Activated naive CD4-positive, alpha-beta T cell treated with Interleukin-2 at 50 U/mL for 16 hours (primary cell): ENCODE data around the gene SPOP.
A peak's percentile ranks its signal among the peaks of the same experiment; 100 is the strongest.
"Not testable (repeated sequence)": the region's sequence is repeated elsewhere in the genome, so short reads cannot be mapped to it uniquely, and the experiment has no call there.

Experiments
- DNase-seq: peaks from one replicate; pipeline ENCODE4 v3.0.0-alpha.2; 2020

Gene SPOP

DNA sequence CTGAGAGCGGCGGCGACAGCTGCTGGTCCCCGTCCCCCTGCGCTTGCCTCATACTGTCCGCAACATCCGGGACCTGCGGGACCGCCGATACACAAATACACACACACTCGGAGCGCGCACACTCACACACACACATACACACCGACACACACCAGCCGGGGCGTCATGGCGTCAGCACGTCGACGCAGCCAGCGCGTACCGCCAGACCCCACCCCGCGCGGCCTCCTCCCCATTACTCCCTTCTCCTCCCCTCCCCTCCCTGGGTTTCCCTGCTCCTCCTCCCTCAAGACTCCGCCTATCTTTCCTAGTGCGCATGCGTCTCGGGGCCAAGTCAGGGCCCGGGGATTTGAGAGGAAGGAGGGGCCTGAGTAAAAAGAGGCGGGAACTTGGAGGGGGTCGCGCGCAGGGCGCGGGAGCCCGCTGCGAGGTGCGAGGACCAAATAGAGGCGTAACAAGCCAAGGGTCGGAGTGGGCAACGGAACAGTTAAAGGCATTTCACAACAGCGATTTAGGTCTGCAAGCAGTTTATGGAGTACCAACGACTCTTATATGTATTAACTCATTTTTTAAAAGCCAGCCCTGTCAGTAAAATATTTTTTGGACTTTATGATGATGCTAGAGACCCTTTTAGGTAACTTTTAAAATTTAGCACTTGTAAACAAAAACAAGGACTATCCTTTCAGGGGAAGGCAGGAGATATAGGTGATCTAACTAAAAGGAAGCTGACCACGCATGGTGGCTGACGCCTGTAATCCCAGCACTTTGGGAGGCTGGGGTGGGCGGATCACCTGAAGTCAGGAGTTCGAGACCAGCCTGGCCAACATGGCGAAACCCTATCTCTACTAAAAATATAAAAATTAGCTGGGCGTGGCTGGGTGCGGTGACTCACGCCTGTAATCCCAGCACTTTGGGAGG, at the start of gene SPOP:
SPOP (minus strand) TSS at position 165 of the 915 bp plus-strand sequence. CDS start 55,287 bp downstream, outside the sequence.
- peak; percentile 99 for DNase-seq

DNA sequence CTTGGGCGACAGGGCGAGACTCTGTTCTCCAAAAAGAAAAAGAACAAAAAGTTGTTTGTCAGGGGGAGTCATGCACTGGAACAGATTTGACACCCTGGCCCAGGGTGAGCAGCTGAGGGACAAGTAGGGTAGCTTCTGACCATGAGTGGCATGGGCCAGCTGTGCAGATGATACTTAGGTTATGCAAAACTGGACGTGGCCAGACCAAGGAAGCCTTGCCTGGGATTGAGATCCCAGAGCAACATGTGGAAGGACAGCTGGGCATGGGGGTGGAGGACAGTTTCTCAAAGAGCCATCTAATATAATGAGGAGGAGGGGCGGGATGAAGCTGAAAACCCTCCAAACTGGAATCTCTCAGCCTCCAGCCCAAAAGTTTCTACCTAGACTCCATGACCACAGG, 49.5 kb upstream of the SPOP start:
- no peak for DNase-seq

DNA sequence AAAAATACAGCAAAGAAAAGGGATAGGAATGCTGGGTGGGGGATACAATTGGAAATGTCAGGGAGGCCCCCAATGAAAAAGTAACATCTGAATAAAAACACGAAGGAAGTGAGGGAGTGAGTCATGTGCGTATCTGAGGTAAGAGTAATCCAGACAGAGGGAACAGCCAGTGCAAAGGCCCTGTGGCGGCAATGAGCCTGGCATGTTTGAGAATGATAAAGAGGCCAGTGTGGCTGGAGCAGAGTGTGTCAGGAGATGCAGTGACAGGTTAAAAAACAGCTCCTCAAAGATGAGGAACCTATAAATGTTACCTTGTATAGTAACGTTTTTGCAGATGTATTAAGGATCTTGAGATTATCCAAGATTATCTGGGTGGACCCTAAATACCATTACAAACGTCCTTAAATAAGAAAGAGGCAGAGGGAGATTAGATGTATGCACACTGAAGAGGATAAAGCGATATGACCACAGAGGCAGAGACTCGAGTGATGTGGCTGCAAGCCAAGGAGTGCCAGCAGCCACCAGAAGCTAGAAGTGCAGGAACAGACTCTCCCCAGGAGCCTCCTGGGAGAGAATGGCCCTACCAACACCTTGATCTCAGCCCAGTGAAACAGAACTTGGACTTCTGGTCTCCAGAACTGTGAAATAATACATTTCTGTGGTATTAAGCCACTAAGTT, 47.7 kb upstream of the SPOP start:
- no peak for DNase-seq

DNA sequence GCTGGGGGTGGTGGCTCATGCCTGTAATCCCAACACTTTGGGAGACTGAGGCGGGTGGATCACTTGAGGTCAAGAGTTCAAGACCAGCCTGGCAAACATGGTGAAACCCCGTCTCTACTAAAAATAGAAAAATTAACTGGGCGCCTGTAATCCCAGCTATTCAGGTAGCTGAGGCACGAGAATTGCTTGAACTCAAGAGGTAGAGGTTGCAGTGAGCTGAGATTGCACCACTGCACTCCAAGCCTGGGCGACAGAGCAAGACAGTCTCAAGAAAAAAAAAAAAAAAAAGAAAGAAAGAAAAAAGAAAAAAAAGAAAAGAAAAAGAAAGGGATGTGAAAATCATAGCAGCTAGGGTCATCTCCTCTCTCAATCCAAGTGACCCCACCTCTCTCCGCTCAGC, 46.7 kb upstream of the SPOP start:
- DNase-seq, result not testable (repeated sequence)

DNA sequence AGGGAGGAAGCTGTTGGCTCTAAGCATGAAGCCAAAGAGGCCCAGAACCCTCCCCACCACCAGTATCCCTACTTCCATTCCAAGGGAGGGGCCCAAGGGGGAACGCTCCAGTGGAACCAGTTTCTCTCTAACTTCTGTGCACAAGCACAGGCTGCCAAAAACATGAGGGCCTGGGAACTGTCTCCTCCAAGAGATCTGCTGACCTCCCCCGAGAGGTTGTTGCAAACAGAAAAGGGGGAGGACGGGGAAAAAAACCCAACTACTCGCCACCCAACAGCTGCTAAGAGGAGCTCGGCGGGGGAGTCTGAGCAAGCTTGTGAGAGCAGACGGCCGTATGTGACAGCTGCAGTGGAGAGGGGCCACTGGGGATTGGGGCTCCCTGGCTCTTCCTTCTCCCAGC, 45.5 kb upstream of the SPOP start:
- no peak for DNase-seq

DNA sequence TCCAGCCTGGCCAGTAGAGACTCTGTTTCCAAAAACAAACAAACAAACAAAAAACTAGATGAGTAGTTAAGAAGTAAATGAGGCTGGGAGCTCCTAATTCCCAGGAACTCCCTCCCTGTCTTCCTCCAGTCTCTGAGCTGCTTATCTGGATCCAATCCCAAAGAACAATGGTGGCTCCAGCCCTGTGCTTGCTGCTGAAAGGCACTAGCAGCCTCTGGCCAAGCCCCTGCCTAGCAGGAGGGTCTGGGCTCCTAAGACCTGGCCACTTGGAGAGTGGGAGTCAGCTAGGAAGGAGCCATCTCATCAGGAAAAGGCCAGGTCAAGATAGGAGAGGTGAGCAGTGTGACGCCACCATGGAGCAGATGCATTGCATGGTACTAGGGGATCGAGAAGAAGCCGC, 44.2 kb upstream of the SPOP start:
- DNase-seq, result no peak

DNA sequence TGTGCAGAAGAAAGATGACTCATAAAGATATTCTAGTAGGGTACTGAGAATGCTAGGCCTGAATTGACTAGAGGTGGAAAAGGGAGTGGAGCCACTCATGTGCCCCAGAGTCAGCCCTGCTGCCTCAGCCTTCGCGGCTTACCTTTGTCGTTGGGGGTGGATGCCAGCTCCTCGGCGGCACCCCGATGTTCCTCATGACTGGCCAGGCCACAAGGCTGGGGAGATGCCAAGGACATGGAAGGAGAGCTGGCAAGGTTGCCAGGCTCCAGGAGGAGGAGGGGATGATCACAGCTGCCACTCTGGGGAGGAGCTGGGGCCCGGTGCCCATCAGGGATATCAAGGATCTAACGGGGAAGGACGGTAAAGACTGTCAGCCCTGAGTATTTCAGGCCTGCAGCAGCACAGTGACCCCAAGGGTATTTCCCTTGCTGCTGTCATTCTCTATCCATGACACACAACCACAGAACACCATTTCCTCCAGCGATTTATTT, 39.5 kb upstream of the SPOP start:
- peak; percentile 61 for DNase-seq

DNA sequence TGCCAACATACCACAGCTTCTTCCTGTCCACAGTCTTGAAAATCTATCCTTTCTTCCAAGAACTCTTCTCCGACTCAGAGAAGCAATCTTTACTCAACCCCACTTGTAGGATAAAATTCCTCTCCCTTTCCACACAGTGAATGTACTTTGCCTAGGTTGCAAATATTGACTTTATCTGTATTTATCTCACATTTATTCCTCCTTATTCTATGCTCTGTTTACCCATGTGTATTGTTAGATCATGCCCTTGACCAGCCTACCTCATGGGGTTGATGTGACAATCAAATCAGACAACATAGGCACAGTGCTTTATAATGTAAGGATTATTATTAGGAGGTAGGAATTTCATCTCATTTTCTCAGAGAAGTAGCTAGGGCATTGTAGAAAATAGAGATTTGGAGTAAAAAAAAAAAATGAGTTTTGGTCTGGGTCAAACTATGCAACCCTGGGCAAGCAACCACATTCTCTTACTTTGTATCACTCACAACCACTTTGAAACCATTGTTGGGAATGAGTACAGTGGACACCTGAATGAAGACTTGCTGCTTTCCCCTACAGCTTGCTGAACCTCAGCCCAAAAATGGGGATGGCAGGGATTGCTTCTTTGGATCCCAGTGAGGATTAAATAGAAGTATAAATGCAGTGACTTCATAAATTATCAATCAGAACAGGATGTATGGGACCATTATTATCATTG, 38.9 kb upstream of the SPOP start:
- DNase-seq, result no peak

DNA sequence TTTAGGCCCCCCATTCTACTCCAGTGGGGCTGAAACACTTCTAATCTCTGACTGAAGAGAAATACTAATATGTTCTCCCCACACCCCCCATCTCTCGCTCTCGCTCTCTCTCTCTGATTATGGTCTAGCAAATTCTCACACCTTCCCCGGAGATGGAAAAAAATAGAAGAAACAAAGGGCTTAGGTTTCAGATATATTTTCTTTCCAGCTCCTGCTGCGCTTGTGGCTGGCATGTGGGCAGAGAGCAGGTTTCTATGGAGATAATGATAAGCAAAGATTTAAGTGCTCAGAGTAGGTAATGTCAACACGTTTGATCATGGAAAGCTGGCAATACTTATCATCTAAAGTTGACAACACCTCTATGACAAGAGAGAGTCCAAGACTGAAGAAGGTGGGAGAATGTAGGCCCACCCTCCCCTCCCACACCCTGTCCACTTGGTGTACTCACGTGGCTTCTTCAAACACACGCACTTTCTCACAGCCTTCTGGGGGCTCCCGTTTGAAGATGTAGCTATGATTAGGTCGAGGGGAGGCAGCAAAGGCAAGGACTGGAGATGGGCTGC, 37.9 kb upstream of the SPOP start:
- DNase-seq, result peak; percentile 72

DNA sequence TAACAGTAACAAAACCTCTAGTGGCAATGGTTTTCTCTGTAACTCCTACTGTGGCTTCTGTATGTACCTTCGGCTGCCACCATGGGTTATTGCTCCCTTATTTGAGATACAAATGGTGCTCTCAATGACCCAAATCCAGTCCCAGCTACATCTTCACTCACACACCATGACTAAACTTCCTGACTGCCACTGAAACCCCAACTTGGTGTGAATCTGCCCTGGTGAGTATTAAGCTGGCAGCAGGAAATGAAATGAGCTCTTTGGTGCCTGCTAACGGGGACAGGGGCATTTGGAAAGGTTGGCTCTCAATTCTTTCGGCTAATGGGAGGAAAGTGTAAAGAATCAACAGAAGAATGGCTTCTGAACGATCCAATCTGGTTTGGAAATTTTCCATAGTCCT, 37.3 kb upstream of the SPOP start:
- DNase-seq, result peak; percentile 49

DNA sequence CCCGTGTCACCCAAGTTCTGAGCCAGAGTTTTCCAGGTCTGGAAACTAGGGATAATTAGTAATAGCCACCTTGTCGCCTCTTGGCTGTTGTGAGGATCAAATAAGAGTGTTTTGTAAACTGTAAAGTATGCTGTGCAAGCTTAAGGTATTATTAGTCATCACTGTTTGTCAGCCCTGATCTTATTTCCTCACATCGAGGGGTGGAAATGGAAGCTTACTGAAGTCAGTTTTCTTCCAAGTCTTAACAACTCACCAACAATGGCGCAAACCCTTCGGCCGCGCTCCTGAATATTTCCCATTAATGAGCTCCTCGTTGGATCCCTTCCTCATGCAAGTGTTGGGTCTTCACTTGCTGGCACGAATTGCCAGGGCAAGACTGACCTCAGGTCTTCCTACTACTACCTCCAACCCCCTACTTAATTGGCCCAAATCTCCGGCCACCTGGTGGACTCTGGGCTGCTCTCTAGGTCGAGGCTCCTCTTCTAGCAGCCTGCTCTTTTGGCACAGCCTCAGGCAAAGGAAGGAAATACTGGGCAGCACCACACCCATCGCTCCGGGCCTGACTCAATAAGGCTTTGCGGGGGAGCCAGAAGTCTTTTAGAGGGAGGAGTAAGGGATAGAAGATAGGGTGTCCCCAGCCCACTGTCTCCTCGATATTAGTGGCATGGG, 30.8 kb upstream of the SPOP start:
- peak; percentile 49 for DNase-seq

DNA sequence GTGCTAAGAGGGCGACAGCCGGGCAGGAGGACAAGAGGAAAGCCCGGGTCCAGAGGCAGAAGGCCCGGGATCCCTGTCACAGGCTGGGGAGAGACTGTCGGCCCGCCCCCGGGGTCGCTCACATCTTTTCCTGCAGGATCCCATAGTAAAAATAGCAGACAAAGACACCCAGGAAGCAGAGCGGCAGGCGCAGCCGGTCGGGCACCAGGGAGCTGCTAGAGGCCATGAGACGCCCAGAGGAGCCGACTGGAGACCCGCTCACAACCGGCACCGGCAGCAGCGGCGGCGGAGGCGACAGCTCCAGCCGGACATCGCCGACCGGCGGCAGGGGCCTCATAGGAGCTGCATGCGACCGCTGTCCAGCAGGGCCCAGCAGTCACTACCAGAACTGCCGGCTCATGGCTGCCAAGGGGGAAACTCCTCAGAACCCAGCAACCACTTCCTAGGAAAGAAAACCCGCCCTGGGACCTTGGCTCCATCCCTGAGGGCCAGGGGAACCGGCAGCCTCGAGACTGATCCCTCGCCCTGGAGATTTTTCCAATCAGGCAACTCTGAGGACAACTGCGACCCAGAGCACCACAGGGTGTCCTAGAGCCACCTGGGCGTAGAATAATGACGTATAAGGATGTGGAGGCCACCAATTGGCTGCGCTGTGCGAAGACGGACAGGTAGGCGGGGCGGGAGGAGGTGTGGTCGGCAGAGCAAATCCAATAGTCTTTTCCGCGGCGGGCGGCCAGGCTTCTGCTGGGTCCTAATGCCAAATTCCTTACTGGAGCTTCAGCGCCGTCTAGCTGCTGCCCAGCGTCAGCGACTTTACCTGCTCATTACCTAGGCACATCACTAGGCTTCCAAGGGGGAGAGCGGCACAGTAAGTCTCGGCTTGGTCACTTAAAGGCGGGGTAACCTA, 30.0 kb upstream of the SPOP start, which contains the start of gene SLC35B1:
SLC35B1 (minus strand) TSS at position 357 of the 907 bp plus-strand sequence; CDS start at position 226, 131 bp downstream.
- peak; percentile 99 for DNase-seq

DNA sequence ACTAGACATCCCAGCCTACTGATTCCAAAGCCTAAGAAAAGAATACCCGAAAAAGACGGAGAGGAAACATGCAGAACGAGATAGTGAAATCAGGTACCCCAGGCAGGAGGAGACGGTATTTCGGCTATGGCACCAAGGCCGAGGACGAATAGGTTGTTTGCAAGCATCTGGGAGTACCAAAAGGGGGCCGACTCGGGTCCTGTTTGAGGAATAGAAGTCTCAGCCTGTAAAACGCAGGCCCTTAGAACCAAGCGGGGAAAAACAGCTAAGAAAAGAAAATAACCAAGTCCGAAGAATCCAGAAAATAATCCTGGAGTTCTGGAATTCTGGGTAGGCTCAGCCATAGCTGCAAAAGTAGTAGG, 29.3 kb upstream of the SPOP start:
- peak; percentile 50 for DNase-seq

DNA sequence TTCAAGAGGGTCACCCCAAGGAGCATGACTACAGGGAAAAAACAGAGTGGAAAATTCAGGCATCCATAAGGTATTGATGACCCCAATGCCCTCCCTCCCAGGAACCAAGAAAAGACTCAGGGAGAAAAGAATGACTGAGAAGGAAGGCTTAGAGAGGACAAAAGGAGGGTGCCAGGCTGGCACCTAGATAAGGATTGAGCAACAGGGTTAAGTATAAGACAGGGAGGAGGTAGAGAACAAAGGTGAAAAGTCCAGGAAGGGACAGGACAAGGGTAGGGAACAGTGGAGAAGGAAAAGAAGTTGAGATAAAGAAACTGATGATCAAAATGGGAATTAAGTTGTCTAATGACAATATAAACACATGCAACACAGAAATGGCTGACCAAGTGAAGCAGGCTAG, 27.4 kb upstream of the SPOP start:
- DNase-seq, result no peak

DNA sequence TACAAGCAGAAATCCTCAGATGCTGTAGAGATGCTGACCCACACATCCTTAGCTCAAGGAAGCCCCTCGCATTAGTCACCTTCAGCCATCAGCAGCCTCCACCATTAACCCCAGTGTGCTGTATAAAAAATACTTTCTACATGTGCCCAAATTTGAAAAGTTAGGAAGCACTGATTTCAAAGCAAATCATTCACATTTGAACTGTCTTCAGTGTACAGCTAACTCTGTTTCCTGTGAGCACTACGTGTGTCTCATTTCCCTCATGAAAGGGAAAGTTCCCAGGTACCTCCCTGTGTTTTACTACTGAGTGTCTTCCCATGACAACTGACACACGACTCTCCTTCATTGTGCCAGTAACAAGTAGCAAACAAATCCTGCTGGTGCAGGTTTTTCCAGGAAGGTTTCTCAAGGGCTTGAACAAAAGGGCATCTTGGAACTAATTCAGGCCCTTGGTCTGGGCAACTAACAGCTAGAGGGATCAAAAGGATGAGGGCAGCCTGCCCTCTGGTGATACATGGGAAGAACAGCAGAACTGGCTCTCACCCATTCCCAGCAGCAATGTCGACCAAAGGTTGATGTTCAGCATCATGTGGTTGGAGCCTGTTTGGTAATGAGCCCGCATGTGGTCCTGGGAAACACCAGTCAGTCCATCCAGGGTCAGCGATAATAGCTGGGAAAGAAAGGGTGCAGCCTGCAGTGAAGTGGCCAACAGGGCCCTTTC, 25.8 kb upstream of the SPOP start:
- no peak for DNase-seq

DNA sequence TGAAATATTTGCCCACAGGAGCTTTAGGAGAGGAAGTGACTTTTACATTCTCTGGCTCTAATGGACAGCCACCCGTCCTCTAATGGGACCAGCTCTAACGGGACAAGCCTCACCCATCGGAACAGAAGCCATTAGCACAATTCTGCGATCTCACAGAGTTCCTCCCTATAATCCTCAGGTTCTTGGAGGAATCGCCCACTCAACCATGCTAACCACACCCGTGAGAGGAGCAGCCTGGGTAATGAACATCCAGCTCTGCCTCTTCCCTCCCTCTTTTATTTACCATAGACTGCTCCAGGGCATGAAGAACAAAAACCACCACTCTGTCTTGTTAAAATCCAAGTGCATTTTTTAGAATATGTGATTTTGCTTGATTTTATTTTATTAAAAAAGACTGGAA, 23.1 kb upstream of the SPOP start:
- no peak for DNase-seq

DNA sequence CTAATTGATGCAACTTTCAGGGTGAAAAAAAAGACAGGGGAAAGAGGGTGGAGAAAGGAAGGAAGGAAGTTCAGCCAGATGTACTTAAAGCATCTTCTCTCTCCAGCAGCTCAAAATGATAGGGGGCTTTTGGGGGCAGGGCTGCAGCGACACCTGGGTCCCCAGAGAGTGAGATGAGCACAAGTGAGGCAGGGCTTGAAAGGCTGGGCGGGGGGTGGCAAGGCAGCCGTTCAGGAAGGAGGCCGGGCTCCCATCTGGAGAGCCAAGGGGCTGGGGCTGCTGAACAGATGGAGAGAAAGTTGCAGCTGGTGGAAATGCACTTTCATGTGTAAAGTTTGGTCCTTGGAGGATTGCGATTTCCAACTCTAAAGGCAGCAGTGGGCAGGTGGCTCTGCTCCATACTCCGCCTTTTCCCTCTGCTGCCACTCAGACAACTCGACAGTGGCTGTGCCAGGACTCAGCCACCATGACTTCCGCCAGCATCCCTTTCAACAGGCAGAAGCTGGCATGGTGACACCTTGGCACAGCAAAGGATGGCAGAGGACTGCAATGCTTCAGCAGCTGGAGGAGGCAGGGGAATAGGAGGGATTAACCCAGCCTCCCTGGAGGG, 22.2 kb upstream of the SPOP start:
- DNase-seq, result no peak

DNA sequence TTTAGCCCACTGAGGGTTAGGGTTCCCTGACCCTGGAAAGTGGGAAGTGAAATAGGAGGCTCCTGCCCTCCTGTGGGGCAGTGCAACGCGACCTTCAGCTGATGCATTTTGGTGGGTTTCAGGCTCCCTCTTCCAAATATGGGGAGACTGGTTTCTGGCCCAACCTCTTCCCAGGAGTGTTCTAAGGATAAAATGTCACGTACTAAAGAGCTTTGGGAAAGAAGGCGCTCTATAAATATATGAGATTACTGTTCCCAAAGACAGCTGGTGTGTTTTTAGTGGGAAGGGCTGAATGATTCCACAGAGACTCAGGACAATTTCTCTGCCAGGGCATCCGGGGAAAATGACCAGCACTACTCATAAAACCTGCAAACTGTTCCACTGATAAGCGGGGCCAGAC, 20.1 kb upstream of the SPOP start:
- DNase-seq, result no peak

DNA sequence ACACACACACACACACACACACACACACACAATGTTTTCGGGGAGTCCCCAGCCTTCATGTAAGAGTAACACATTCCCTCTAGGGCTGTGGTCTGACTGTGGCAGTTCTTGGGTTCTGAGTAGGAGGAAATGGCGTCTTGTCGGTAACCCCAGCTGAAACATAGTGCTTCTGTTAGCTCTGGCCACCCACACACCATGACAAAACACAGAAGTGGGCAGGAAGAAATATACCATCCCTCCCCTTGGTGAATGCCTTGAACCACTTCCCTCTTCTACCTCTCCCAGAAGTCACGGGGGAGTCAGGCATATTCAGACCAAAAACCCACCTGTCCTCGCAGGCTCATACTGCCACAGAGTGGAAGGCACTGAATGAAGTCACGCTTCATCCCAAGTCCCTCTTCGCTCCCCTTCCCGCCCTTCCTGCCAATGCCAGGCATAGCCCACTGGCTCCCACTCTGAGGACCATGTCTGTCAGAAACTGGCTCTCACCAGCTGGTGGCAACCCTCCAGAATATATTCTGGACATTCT, 18.4 kb upstream of the SPOP start:
- DNase-seq, result peak; percentile 76

DNA sequence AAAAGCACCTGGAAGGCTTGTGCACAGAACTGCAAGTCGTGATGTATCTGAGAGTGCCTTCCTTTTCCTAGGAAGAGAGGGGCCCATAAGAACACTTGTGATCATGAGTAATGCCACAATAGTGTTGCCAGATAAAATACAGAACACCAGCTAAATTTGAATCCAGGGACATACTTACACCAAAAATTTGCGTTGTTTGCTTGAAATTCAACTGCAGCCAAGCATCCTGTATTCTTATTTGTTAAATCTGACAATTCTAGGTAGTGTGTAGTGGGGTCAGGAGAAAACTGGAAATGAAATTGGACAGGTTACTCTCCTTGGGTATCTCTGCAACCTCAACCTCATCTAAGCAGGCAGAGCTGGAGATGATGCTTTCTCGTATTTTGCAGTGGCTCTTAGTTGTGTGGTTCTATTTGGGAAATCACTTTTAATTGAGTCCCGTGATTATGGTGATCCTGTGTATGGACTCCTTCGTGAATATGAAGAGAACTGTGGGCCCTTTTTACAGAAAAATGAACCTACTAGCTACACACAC, 17.9 kb upstream of the SPOP start:
- DNase-seq, result no peak
